DMS53 (cell line): ENCODE results near the gene PPIA.
"Not testable (repeated sequence)": the region's sequence is repeated elsewhere in the genome, so short reads cannot be mapped to it uniquely, and the experiment has no call there.

Experiments
- DNase-seq: peaks from one replicate; lab custom pipeline; 2025; lab: John Stamatoyannopoulos, UW

Gene PPIA

GRCh38 chr7:44764081-44764480 lies 32.4 kb upstream of the PPIA start:
- no peak for DNase-seq

DNA sequence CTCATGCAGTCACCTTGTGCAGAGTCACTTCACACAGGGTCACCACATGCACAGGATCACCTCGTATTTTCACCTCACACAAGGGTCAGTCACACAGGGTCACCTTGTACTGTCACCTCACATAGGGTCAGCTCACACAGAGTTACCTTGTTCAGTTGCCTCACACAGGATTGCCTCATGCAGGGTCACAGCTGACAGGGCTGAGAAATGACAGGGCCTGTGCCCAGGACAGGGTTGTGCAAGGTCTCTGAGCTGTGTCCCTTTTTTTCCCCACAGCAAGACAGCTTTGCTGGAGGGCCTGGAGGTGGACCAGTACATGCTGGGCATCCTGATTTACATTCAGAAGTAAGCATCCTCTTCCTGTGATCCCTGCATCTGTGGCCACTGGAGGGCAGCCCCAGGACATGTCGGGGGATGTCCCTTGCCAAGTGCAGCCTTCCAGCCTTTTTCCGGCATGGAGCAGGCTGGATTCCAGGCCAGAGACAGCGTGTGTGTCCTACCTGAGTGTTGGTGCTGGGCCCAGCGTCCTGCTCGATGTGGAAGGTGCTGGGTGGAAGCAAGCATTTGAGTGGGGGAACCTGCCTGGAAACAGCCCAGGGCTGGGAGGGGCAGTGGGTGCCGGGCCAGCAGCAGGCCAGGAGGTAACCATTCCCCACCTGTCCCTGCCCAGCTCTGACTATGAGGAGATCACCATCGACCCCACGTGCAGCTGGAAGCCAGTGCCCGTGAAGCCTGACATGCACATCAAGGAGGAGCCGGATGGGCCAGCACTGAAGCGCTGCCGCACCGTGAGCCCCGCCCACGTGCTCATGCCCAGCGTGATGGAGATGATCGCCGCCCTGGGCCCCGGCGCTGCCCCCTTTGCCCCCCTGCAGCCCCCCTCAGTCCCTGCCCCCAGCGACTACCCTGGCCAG lies 31.6 kb upstream of the PPIA start:
- peak; percentile 23 for DNase-seq

GRCh38 chr7:44765579-44766415 lies 30.7 kb upstream of the PPIA start:
- no peak for DNase-seq

DNA sequence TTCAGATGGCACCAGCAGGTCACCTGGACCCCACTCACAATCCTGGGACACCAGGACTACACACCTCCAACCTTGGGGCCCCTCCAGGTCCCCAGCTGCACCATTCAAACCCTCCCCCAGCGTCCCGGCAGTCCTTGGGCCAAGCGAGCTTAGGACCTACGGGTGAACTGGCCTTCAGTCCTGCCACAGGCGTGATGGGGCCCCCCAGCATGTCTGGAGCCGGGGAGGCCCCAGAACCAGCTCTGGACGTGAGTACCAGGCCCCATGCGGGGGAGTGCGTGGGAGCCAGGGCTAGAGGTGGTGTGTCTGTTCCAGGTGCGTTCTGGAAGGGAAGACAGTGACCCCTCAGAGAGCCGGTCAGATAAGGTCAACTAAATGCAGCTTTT lies 30.1 kb upstream of the PPIA start:
- DNase-seq = no peak

GRCh38 chr7:44767134-44767911 lies 29.2 kb upstream of the PPIA start:
- no peak for DNase-seq

DNA sequence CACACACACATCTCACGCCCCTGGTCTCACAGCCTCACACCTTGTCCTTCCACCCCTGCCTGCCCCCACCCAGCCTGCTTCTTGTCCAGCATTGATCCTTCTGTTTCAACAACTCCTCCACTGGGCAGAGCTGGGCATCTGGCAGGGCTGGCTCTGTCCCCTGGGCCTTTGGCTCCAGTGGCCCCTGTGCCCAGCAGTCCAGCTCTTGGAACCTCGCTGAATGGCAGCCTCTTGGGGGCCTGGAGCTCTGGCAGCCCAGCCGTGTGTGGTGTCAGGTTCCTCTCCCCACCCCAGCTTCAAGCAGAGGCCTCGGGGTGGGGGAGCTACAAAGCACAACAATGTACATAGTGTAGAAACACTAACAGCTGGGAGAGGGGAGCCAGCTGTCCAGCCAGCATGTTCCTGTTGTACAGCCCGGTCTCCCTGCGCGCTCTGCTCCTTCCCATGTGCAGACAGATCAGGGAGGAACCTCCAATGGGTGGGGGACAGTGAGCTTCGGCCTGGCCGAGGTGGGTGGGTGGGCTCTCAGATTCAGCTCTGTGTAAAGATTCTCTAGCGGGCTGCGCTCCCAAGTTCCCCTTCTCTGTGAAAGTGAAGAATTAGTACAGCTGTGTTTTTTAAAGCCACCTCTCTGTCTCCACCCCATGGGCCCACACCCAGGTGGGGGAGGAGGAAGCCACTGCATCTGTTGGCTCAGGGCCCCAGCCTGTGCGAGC lies 28.4 kb upstream of the PPIA start:
- DNase-seq = no peak

DNA sequence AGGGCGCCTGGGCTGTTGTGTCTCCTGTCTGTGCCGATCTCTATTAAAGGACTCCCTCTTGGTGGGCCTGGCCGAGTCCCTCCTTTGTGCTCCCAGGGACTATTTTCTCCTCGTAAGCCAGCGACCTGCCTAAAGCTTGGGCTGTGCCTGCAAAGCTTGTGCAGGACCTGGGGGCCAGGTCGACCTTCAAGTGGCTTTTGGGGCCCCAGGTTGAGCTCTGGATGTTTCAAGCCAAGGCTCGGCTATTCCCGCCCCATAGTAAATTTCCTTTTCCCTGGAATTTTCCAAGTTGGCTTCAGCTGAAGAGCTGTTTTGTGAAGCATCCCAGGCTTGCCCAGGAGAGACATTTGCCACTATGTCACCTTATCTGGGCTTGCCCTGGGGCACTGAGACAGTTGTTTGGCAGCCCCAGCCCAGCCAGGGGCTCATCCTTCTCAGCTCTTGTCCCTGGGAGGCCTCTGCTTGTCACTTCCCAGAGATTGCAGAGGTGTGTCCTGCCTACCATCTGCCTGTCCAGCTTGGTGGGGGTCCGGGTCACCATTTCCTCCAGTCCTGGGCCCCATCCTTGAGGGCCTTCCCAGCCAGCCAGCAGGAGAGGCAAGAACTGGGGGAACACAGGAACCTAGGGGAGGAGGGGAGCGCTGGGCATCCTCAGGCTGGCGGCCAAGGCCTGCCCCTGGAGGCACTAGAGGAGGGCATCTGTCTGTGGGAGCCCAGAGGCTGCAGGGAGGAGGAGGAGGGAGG lies 27.7 kb upstream of the PPIA start:
- no peak for DNase-seq

- DNase-seq = no peak
These were observed 27.1 kb upstream of the PPIA start for GRCh38 chr7:44769376-44769775.

DNA sequence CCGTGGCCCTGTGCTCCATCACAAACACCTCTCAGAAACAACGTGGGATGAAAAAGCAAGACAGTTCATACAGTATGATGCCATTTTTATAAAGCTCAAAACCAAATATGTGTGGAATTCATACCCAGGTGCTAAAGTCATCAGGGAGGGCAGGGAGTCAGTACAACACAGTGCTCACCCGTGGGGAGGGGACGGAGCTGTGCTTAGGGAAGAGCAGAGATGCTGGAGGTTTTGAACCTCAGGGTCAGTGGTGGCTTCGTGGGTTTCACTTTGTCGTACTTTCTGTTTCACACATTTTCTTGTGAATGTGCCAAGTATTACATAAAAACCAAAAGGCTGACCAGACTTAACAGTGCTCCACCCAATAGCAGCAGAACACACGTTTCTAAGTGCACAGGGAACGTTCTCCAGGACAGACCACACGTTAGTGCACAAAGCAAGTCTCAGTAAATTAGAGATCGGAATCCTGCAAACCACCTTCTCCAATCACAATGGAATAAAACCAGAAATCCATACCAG lies 26.6 kb upstream of the PPIA start:
- DNase-seq = no peak

DNA sequence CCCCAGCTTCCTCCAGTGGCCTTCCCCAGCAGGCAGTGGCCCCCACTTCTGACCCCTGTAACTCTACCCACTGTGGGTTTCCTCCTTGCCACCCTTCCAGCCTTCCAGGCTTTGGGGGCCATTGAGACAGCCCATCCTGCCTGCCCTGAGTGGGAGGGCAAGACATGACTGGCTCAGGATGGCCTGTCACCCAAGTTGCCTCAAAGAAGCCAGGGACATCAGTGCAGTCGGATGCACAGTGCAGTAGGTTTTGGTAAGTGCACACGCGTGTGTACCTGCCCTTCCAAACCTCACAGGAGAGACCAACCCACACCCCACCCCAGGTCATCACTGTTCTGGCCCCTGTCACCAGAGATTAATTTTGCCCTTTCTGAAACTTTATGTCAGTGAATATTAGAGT lies 25.1 kb upstream of the PPIA start:
- DNase-seq = peak; percentile 29

DNA sequence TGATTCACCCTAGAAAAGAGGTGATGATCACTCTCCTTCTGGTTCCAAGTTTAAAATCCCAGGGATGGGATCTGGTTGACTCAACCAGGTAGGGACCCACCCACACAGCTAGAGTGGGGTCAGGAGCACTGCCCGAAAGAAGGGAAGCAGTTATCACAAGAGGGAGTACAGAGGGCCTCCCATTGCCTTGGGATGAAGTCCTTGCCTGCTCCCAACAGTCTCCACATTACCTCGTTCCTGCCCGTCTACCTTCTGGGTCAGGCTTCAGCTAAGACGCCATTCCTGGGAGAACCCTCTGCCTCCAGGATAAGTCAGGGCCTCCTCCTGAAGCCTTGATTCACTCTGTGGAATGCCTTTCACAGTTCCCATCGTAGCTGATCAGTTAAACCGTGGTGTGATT lies 24.0 kb upstream of the PPIA start:
- no peak for DNase-seq

DNA sequence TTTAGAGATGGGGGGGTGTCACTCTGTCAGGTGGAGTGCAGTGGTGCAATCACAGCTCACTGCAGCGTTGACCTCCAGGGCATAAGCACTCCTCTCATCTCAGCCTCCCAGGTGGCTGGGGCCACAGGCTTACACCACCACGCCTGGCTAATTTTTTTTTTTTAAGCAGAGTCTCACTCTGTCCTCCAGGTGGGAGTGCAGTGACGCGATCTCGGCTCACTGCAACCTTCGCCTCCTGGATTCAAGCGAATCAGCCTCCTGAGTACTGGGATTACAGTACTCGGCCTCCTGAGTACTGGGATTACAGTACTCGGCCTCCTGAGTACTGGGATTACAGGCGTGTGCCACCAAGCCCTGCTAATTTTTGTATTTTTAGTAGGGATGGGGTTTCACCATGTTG lies 23.6 kb upstream of the PPIA start:
- DNase-seq = peak; percentile 43

DNA sequence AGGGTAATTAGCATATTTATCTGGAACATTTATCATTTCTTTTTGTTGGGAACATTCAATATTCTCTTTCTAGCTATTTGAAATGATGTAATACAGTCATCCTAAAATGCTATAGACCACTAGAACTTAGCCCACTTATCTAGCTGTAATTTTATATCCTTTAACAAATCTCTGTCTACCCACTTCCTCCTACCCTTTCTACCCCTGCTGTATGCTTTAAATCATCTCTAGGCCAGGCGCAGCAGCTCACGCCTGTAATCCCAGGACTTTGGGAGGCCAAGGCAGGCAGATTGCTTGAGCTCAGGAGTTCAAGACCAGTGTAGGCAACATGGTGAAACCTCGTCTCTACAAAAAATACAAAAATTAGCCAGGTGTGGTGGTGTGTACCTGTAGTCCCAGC lies 22.0 kb upstream of the PPIA start:
- DNase-seq = not testable (repeated sequence)

DNA sequence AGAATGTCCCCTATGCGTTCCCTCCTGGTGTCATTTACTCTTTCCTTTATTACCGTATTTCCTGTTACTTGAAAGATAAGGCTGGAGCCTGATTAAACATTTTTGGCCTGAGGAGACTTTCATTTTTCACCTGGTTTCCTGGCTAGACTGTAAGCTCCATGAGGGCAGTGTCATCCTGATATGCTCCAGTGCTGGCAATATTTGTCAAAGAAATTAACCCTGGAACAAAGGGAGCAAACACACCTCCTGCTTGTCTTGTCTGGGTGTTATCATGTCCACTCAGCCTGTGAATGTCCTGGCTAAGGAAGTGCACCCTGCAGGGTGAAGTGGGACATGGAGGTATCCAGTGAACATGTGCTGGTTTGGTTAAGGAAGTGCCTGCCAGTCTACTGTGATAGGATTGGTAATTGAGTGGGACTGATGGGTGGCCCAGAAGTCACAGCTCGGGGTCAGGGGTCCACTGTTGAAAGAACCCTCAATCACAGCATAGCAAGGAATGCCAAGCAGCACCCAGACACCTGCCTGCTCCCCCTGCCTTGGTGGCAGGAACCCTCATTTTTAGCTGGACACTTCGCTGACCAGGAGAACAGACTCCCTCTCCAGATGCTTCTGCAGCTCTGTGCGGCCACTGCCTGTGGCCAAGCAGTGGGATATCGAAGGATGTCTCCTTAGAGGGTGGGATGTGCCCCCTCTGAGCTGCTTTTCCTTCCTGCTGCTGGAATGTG lies 20.9 kb upstream of the PPIA start:
- no peak for DNase-seq

GRCh38 chr7:44776211-44776610 lies 20.3 kb upstream of the PPIA start:
- DNase-seq = no peak

- DNase-seq = no peak
These were observed 14.0 kb upstream of the PPIA start for GRCh38 chr7:44782460-44782859.

DNA sequence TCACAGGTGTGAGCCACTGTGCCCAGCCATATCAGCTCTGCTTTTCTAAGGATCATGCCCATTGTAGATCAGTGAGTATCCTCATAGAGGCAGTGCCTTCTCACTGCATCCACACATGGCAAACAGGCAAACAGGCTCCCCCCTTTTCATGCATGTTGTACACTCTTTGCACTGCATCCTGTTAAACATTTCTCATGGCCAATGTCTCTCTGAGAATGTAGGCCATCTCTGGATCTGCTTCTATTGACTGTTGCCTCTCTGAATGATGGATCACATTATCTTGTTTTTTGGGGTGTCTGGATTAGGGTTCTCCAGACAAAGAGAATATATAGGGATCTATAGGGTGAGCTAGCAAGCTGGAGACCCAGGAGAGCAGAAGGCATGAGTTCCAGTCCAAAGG lies 13.1 kb upstream of the PPIA start:
- DNase-seq = no peak

DNA sequence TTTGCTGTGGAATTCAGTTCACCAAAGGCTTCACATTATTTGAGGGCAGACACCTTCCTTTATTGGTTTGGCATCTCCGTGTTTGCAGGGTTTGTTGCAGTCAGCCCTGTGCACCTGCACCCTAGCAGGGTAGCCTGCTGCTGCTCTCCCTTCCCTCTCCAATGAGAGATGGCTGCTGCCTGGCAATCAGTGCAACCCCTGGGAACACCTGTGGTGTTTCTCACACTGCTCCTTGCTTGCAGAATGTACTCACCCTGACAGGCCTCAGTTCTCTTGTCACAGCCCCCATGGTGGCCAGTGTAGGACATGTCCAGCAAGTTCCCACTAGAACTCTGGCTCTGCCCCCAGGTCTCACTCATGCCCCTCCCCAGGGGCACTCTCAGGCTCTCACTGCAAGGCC lies 12.1 kb upstream of the PPIA start:
- DNase-seq = no peak

DNA sequence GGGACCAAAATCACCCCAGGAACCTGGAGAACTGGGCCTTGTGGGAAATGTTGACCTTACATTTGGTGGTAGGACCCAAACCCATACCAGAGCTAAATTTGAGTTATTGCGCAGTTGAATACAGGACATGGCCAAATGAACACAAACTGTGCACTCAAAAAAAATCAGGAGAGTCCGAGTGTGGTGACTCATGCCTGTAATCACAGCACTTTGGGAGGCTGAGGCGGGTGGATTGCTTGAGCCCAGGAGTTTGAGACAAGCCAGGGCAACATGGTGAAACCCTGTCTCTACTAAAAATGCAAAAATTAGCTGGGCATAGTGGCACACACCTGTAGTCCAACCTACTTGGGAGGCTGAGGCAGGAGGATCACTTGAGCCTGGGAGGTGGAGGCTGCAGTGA lies 11.3 kb upstream of the PPIA start:
- not testable (repeated sequence) for DNase-seq

DNA sequence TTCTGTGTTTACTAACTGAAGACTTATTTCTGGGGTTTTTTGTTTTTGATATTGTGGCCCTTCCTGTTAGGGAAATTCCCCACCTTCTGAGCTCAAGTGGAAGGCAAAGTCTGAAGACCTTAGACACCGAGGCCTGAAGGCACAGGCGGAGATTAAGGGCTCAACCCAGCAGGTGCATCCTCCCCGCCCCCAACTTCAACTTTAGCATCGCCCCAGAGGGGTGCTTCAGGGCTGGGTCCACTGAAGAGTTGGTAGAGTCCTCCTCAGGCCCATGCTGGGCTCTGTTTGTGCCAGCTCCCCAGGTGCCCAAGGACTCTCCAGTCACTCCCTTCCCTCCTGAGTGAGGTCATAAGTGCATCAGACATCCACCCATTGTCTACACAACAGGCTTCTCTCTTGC lies 9.4 kb upstream of the PPIA start:
- no peak for DNase-seq
